ENCODE data around the gene PHLPP1. TPM values are rescaled to one million over a fixed set of nuclear protein-coding genes. Genes with fewer than 3 reads are reported as not detected.

The PHLPP1 gene
- total and polyA plus RNA-seq, 2 experiments from 2014 or later, result 15.7 to 73.6 TPM

DNA sequence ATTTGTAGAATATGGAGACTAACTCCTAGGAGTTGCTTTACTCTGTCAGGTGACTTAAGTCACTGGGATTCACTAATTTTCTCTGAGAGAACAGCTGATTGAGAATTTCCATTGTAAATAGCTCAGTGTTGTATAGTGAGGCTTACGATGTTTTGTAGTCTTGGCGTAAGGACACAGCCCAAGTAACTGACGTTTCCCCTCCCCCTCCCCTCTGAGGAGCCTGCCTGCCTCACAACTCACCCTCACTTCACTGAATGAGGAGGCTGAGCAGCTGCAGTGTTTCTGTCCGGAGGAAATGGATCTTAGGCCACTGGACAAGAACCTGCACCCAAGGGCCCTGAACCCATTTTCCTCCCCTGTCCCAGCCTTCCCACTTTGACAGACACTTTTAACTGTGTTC is 264.6 kb downstream of the PHLPP1 start:
- peaks cover 27% of the 10 kb centered on the region for H3K4me1 Mint-ChIP-seq
- H3K27ac Mint-ChIP-seq, result no peak overlapping the region
- TF ChIP-seq ZNF331 (CRISPR knock-in tag; IDR thresholded peaks at IDR 0.05; ENCODE audit: low read depth), result no peak
- no peak for TF ChIP-seq ZNF462 (CRISPR knock-in tag; IDR thresholded peaks at IDR 0.05)
- no peak for TF ChIP-seq STAT1 (IDR thresholded peaks at IDR 0.05; ENCODE audit: unreplicated experiment)
- TF ChIP-seq, protein P1, sequence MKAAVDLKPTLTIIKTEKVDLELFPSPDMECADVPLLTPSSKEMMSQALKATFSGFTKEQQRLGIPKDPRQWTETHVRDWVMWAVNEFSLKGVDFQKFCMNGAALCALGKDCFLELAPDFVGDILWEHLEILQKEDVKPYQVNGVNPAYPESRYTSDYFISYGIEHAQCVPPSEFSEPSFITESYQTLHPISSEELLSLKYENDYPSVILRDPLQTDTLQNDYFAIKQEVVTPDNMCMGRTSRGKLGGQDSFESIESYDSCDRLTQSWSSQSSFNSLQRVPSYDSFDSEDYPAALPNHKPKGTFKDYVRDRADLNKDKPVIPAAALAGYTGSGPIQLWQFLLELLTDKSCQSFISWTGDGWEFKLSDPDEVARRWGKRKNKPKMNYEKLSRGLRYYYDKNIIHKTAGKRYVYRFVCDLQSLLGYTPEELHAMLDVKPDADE (IDR thresholded peaks at IDR 0.05), result no peak
- TF ChIP-seq NANOG (IDR thresholded peaks at IDR 0.05; ENCODE audit: borderline replicate concordance), result no peak
- no peak for TF ChIP-seq JUNB (IDR thresholded peaks at IDR 0.05; ENCODE audit: unreplicated experiment)
- TF ChIP-seq ZNF114 (CRISPR knock-in tag; IDR thresholded peaks at IDR 0.05), result no peak
- TF ChIP-seq POLR2AphosphoS5 (IDR thresholded peaks at IDR 0.05; ENCODE audit: low read depth), result no peak
- TF ChIP-seq, protein P2, sequence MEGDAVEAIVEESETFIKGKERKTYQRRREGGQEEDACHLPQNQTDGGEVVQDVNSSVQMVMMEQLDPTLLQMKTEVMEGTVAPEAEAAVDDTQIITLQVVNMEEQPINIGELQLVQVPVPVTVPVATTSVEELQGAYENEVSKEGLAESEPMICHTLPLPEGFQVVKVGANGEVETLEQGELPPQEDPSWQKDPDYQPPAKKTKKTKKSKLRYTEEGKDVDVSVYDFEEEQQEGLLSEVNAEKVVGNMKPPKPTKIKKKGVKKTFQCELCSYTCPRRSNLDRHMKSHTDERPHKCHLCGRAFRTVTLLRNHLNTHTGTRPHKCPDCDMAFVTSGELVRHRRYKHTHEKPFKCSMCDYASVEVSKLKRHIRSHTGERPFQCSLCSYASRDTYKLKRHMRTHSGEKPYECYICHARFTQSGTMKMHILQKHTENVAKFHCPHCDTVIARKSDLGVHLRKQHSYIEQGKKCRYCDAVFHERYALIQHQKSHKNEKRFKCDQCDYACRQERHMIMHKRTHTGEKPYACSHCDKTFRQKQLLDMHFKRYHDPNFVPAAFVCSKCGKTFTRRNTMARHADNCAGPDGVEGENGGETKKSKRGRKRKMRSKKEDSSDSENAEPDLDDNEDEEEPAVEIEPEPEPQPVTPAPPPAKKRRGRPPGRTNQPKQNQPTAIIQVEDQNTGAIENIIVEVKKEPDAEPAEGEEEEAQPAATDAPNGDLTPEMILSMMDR (conservative IDR thresholded peaks at IDR 0.05; ENCODE audit: low read depth in 2 of 2), result no peak
- TF ChIP-seq EZH2 (IDR thresholded peaks at IDR 0.05; ENCODE audit: low read depth, unreplicated experiment), result no peak
- no peak for TF ChIP-seq EZH2phosphoT487 (IDR thresholded peaks at IDR 0.05; ENCODE audit: unreplicated experiment)
- TF ChIP-seq CREB1 (CRISPR knock-in tag; IDR thresholded peaks at IDR 0.05; ENCODE audit: low read depth), result no peak
- Histone ChIP-seq H3K79me2 (replicated peaks; ENCODE audit: insufficient read depth) (no peaks in the 10 kb centered on the region), H3K4me3 (no peak overlapping the region), H3K27me3 (ENCODE audit: insufficient read depth) (no peaks in the 10 kb centered on the region), H3K4me2 (no peak overlapping the region), H3K36me3 (ENCODE audit: insufficient read depth) (peaks cover 22% of the 10 kb centered on the region), H2AFZ (no peak overlapping the region), H3F3A (replicated peaks; ENCODE audit: low read depth) (0 out of 2 replicates have a peak, but pooled peaks cover 4% of the 10 kb centered on the region), H3K4me1 (ENCODE audit: insufficient read depth) (no peaks in the 10 kb centered on the region), H3K9me2 (ENCODE audit: insufficient read depth) (no peaks in the 10 kb centered on the region), H4K20me1 (replicated peaks; ENCODE audit: insufficient read depth) (peaks cover 7% of the 10 kb centered on the region; the same call in 1 of the 2 replicates), H3K27ac (ENCODE audit: low read depth) (no peak overlapping the region)
- H3K9me3 Mint-ChIP-seq, result no peaks in the 10 kb centered on the region
- no peak overlapping the region for H3K4me3 Mint-ChIP-seq
- ATAC-seq (peak; percentile 18; the same call in 2 of the 3 replicates), DNase-seq (ENCODE audit: low spot score) (peak; percentile 22)
- H3K36me3 Mint-ChIP-seq (ENCODE audit: low read depth), result peaks cover 56% of the 10 kb centered on the region
- H3K27me3 Mint-ChIP-seq (ENCODE audit: insufficient read depth, low read depth, poor library complexity), result peaks cover 15% of the 10 kb centered on the region
